Small intestine (tissue), 7 donors: ENCODE data around the gene LRRC3B. TPM values are rescaled to one million over a fixed set of nuclear protein-coding genes. Genes with fewer than 3 reads are reported as not detected.

Source experiments
- DNase-seq, 2 donors: peaks; one replicate each; pipeline versions ENCODE4 v3.0.0 to v3.0.0-alpha.2; 2013
- FAIRE-seq: peaks from 2 replicates; lab custom pipeline; 2012; peaks lifted over from hg19 to GRCh38; lab: Jason Lieb, UNC
- H3K27ac ChIP-seq, 3 donors: one replicate each; pipeline ENCODE4 v1.5.1; 2013; ENCODE audit warnings: low read length in 2 of 3, mild to moderate bottlenecking in 2 of 3, control low read depth in 1 of 3, inconsistent platforms in 1 of 3, low read depth in 1 of 3, moderate library complexity in 1 of 3
- H3K27me3 ChIP-seq, 3 donors: one replicate each; pipeline ENCODE4 v1.6.1; 2013; ENCODE audit warnings: low read length in 3 of 3, inconsistent platforms in 1 of 3; ENCODE audit not compliant: control insufficient read depth in 3 of 3, insufficient read depth in 3 of 3
- H3K36me3 ChIP-seq, 3 donors: one replicate each; pipeline ENCODE4 v1.6.1; 2013; ENCODE audit warnings: low read length in 3 of 3, inconsistent platforms in 1 of 3, low read depth in 1 of 3, mild to moderate bottlenecking in 1 of 3, moderate library complexity in 1 of 3; ENCODE audit not compliant: control insufficient read depth in 3 of 3, insufficient read depth in 2 of 3
- H3K4me1 ChIP-seq, 3 donors: one replicate each; pipeline ENCODE4 v1.6.1; 2013; ENCODE audit warnings: low read length in 2 of 3, inconsistent platforms in 1 of 3, low read depth in 1 of 3, mild to moderate bottlenecking in 1 of 3, moderate library complexity in 1 of 3; ENCODE audit not compliant: control insufficient read depth in 3 of 3, insufficient read depth in 2 of 3
- H3K4me3 ChIP-seq, 3 donors: one replicate each; pipeline ENCODE4 v1.5.1; 2013; ENCODE audit warnings: low read length in 3 of 3, control low read depth in 1 of 3, inconsistent platforms in 1 of 3, low read depth in 1 of 3, mild to moderate bottlenecking in 1 of 3, moderate library complexity in 1 of 3
- H3K9me3 ChIP-seq, 2 donors: one replicate each; pipeline ENCODE4 v1.6.1; 2013; ENCODE audit warnings: low read depth in 1 of 2, low read length in 1 of 2; ENCODE audit not compliant: control insufficient read depth in 2 of 2, insufficient read depth in 1 of 2
- WGBS, 3 donors: extraction: QIAGEN DNeasy Blood & Tissue Kit; methylation state at CpG; one replicate each; pipeline ENCODE4 v1.1.7; 2013; 5-methylcytosine and 5-hydroxymethylcytosine counted together
- polyA plus RNA-seq, 4 donors: library from polyadenylated mRNA; stranded (reverse) in 3 of 4; unstranded in 1 of 4; fragments of 200-250 nt in 3 of 4; fragments of 120-200 nt in 1 of 4; gene quantifications; one replicate each; pipeline versions ENCODE4 v1.2.1 to v1.2.3, GENCODE V29; 2013
- donor health status: healthy with polysubstance abuse.
- donor health status: control.
- donor health status: control.
- donor health status: Bipolar disorder and iron deficiency.
- donor health status: healthy.

The LRRC3B gene
- polyA plus RNA-seq, 4 donors = 0.13 to 0.65 TPM; not detected in 2

GRCh38 chr3:26704736-26705135 is 82.2 kb downstream of the LRRC3B start:
- 78 to 87% (median 82%) methylated on average over 2 of the region's 2 CpGs for WGBS, 3 donors
- DNase-seq = no peak
- Histone ChIP-seq H3K4me3 (no peak overlapping the region), H3K27ac (no peak overlapping the region), H3K4me1 (no peaks in the 10 kb centered on the region), H3K9me3 (no peaks in the 10 kb centered on the region), H3K36me3 (no peaks in the 10 kb centered on the region), H3K27me3 (no peaks in the 10 kb centered on the region)
- FAIRE-seq = no peak

GRCh38 chr3:26708501-26708900 is 85.9 kb downstream of the LRRC3B start:
- Histone ChIP-seq H3K4me3 (no peak overlapping the region), H3K36me3 (no peaks in the 10 kb centered on the region), H3K27me3 (no peaks in the 10 kb centered on the region), H3K27ac (no peak overlapping the region), H3K9me3 (no peaks in the 10 kb centered on the region), H3K4me1 (no peaks in the 10 kb centered on the region)
- DNase-seq = no peak
- no peak for FAIRE-seq
- WGBS, 3 donors = 75 to 83% (median 82%) methylated on average over 1 of the region's 1 CpG

- H3K36me3 ChIP-seq = no peaks in the 10 kb centered on the region
- DNase-seq = peak; percentile 5 to 37
- H3K9me3 ChIP-seq = peaks cover 0 to 3% of the 10 kb centered on the region in 2 donors
- no peaks in the 10 kb centered on the region for H3K4me1 ChIP-seq
- no peak for FAIRE-seq
- H3K27ac ChIP-seq = no peak overlapping the region
- WGBS, 3 donors = 31 to 38% (median 36%) methylated on average over 5 of the region's 5 CpGs
- H3K27me3 ChIP-seq = no peaks in the 10 kb centered on the region
- H3K4me3 ChIP-seq = no peak overlapping the region
These were observed 89.8 kb downstream of the LRRC3B start for GRCh38 chr3:26712211-26713026.

- FAIRE-seq (no peak), DNase-seq (no peak)
- H3K27me3 ChIP-seq = no peaks in the 10 kb centered on the region
- H3K9me3 ChIP-seq = peaks cover 0 to 3% of the 10 kb centered on the region in 2 donors
- no peak overlapping the region for H3K4me3 ChIP-seq
- 67 to 77% (median 68%) methylated on average over 3 of the region's 3 CpGs for WGBS, 3 donors
- H3K36me3 ChIP-seq = no peaks in the 10 kb centered on the region
- no peaks in the 10 kb centered on the region for H3K4me1 ChIP-seq
- H3K27ac ChIP-seq = no peak overlapping the region
These were observed 90.5 kb downstream of the LRRC3B start for GRCh38 chr3:26713091-26713490.

GRCh38 chr3:26714485-26714884 is 91.9 kb downstream of the LRRC3B start:
- Histone ChIP-seq H3K27ac (no peak overlapping the region), H3K4me3 (no peak overlapping the region), H3K27me3 (no peaks in the 10 kb centered on the region), H3K4me1 (no peaks in the 10 kb centered on the region), H3K9me3 (peaks cover 0 to 3% of the 10 kb centered on the region in 2 donors), H3K36me3 (no peaks in the 10 kb centered on the region)
- FAIRE-seq = no peak
- DNase-seq = no peak
- whole genome bisulfite sequencing, 3 donors = 64 to 82% (median 80%) methylated on average over 3 of the region's 3 CpGs

- DNase-seq (no peak), FAIRE-seq (no peak)
- Histone ChIP-seq H3K27me3 (no peaks in the 10 kb centered on the region), H3K4me1 (no peaks in the 10 kb centered on the region), H3K27ac (no peak overlapping the region), H3K36me3 (no peaks in the 10 kb centered on the region), H3K4me3 (no peak overlapping the region), H3K9me3 (peaks cover 0 to 3% of the 10 kb centered on the region in 2 donors)
- WGBS, 3 donors = 83 to 95% (median 91%) methylated on average over 3 of the region's 3 CpGs
These were observed 92.9 kb downstream of the LRRC3B start for GRCh38 chr3:26715431-26715830.

GRCh38 chr3:26718315-26718714 is 95.7 kb downstream of the LRRC3B start:
- no peak overlapping the region for H3K27ac ChIP-seq
- DNase-seq = no peak
- no peak for FAIRE-seq
- H3K9me3 ChIP-seq = peaks cover 0 to 3% of the 10 kb centered on the region in 2 donors
- H3K27me3 ChIP-seq = no peaks in the 10 kb centered on the region
- H3K4me1 ChIP-seq = no peaks in the 10 kb centered on the region
- WGBS, 3 donors = 32 to 54% (median 42%) methylated on average over 1 of the region's 1 CpG
- no peaks in the 10 kb centered on the region for H3K36me3 ChIP-seq
- no peak overlapping the region for H3K4me3 ChIP-seq

GRCh38 chr3:26719134-26719533 is 96.6 kb downstream of the LRRC3B start:
- H3K4me1 ChIP-seq = no peaks in the 10 kb centered on the region
- no peak for DNase-seq
- FAIRE-seq = no peak
- H3K4me3 ChIP-seq = no peak overlapping the region
- H3K27ac ChIP-seq = no peak overlapping the region
- peaks cover 0 to 3% of the 10 kb centered on the region in 2 donors for H3K9me3 ChIP-seq
- no peaks in the 10 kb centered on the region for H3K36me3 ChIP-seq
- H3K27me3 ChIP-seq = no peaks in the 10 kb centered on the region
- WGBS, 3 donors = 51 to 78% (median 66%) methylated on average over 4 of the region's 4 CpGs
